Measurements from ENCODE around the gene GRK1.

- TF ChIP-seq POLR2A (IDR thresholded peaks at IDR 0.05; ENCODE audit: low read length) (no peak), GATA1 (IDR thresholded peaks at IDR 0.05; ENCODE audit: low read depth, low read length) (no peak)
Observed at GRCh38 chr13:113762538-113762937, 95.5 kb downstream of the GRK1 start.

Measured in erythroblast (primary cell).